Measurements from ENCODE around the gene CPSF4. TPM values are rescaled to one million over a fixed set of nuclear protein-coding genes. Genes with fewer than 3 reads are reported as not detected.
"Not testable (repeated sequence)": the region's sequence is repeated elsewhere in the genome, so short reads cannot be mapped to it uniquely, and the experiment has no call there.

The CPSF4 gene
- total RNA-seq, 1 donor from 2014 or later, result 16.3 TPM

DNA sequence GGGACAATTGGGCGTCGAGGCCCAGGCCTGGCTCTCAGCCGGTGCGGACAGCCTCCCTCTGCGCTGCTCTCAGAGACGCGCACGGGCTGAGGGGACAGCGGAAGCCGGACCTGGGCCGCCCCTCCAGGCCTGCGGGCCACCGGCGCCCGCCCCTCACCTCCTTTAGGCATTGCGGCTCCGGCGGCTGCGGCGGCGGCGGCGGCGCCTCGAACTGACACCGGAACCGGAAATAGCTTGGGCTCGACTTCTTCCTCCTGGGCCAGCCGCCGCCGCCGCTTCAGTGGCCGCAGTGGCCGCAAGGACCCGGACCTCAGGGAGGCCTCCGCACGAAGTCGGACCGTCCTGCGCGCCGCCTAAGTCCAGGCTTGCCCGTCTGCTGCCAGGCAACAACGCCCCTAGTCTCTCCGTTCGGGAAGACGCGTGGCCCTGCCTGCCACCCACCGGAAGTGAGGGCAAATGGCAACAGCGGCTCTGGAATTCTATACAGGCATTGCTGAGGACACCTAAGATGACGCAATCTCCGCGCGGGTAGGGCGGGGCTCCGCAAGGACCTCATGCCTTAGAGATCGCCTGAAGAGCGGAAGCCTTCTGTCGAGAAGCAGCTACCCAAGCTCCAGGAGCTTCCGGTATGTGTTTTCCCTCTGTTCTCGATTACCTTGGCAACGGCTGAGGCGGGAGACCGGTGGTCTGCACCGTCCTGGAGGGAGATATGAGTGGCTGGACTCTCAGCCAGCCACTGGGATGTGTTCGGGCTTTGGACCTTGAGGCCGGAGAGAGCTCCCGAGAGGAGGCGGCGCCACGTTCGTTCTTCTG, 30.2 kb upstream of the CPSF4 start, which contains the start of the genes BUD31 and PDAP1:
Gene BUD31 (plus strand): TSS at position 591 of the 813 bp plus-strand sequence. CDS start 2,124 bp downstream, outside the sequence.
Gene PDAP1 (minus strand): TSS at position 219 of the 813 bp plus-strand sequence. CDS start 49 bp downstream, at position 170.
- peak; percentile 94 to 97 for DNase-seq (ENCODE audit: low read depth in 2 of 2)

DNA sequence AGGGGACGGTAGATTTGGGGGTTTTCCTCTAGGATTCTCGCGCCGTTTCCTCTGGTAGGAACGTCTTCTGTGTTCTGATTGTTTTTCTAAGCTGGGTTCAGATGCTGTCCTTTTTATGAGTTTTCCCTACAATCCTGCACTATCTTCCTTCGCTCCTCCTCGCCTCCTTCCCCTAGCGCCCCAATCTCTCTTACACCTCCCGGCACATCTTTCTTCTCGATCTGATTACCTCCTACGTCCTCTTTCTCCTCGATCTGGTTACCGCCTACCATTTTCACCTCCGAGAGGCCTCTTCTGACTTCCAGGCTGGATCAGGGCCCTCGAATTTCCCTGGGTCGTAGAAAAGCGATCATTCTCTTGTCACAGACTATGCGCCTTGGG, 29.6 kb upstream of the CPSF4 start:
- DNase-seq (ENCODE audit: low read depth in 2 of 2), result peak; percentile 21 to 33

DNA sequence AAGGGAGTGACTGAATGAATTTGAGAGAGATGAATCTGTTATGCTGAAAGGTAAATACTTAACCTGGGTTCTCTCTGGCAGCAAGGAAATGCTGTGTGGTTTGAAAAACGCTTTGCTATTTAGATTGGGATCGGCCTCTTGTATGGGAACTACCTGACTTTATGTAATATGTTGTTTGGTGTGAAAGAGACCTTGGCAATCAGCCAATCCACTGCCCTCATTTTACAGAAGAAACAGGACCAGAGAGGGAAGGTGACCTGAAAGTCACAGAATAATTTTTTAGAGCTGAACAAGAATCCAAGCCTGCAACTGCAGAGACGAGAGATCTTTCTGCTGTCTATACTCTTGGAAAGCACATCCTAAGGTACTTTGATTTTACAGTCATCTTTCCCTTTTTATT, 28.9 kb upstream of the CPSF4 start:
- peak in 1 of 2 donors; percentile 18 for DNase-seq (ENCODE audit: low read depth in 2 of 2)

DNA sequence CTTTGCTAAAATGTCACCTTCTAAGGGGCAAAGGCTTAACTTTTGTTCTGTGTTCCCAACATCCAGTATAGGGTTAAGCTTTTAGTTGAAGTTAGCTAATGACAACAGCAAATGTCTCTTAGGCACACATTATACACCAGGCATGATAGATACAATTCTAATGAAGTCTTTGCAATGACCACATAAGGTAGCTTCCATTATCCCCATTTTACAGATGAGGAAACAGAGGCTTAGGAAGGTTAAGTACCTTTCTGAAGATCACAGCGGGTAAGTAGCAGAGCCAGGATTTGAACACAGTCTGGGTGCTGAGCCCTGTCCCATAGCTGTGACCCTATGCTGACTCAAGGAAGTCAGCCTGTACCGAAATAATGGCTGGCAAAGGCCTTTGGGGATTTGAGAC, 28.1 kb upstream of the CPSF4 start:
- no peak for DNase-seq (ENCODE audit: low read depth in 2 of 2)

DNA sequence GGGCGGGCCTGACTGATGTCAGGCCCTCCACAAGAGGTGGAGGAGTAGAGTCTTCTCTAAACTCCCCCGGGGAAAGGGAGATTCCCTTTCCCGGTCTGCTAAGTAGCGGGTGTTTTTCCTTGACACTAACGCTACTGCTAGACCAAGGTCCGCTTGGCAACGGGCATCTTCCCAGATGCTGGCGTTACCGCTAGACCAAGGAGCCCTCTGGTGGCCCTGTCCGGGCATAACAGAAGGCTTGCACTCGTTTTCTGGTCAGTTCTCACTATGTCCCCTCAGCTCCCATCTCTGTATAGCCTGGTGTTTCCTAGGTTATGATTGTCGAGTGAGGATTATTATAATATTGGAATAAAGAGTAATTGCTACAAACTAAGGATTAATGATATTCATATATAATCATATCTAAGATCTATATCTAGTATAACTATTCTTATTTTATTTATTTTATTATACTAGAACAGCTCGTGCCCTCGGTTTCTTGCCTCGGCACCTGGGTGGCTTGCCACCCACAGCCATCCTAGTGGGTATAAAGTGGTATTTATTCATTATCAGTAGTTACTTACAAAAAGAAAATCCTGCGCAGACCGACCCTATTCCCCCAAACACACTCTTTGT, 23.1 kb upstream of the CPSF4 start:
- peak; percentile 51 to 74 for DNase-seq (ENCODE audit: low read depth in 2 of 2)

DNA sequence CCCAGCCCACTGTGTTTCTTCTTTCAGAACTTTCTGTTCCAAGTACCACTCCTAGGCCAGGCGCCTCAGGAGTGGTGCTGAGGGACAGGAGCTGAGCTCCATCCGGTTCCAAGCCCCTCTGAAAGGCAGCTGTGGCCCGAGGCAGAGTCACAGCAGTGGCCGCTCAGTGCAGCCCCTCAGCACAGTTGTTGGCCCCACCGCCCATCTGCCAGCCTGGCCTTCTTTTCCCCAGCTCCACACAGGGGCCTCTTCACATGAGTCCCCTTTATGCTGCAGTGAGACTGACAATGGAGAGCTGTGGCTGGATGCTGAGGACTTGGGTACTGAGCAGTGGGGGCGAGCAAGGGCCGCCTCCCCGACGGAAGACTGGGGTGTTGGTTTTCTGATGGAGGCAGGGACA, 20.5 kb upstream of the CPSF4 start:
- DNase-seq (ENCODE audit: low read depth in 2 of 2), result no peak

DNA sequence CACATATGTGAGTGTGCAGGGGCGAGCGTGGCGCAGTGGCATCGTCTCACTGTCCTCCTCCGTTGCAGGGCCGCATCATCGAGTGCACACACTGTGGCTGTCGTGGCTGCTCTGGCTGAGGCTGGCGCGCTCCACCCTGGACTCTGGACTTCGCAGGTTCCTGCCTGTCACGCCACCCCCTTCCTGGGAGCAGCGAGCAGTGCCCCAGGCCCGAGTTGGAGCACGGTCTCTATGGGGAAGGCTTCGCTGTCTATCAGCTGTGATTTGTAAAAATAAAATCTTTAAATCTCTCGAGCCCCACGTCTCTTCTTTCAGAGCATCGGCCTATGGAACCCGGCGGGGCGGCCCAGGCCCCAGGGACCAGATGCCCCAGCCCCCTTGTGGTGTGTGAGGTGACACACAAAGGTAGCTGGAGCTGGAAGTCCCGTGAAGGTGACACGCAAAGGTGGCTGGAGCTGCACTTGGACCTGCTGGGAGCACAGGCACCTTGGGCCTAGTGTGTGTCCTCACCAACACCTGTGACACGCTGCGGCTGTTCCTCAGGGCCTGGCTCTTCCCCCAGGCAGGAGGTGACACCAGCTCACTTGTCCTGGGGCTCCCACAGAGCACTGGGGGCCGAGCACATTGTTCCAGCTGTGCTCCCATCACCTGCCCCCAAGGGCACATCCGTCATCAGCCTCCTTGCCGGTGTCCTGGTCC, 19.3 kb upstream of the CPSF4 start:
- no peak for DNase-seq (ENCODE audit: low read depth in 2 of 2)

DNA sequence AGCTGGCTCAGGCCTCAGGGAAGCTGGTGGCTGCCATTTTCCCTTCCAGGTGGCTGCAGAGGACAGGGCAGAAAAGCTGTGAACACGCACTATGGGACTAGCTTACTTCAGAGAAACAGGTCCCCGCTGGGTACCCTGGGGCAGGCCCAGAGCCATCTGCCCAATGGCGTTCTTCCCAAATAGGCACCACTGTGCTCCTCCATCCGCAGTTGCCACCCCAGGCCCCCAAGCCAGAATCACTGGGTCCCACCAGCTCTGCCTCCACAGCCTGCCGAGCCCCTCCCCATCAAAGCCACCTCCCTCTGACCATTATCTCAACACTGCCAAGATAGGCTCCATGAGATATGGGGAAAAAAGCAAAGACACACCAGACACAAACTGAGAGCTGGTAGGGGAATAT, 18.5 kb upstream of the CPSF4 start:
- no peak for DNase-seq (ENCODE audit: low read depth in 2 of 2)

DNA sequence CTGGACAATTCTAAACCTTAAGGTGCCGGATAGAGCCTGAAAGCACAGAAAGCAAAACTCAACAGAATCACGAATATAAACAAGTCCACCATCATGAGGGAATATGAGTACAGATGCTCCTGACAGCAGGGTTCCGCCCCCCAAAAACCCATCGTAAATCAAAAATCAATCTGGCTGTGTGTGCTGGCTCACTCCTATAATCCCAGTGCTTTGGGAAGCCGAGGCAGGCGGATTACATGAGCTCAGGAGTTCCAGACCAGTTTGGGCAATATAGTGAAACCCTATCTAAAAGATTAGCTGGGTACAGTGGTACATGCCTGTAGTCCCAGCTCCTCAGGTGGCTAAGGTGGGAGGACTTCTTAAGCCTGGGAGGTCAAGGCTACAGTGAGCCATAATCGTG, 17.8 kb upstream of the CPSF4 start:
- DNase-seq (ENCODE audit: low read depth in 2 of 2), result no peak

DNA sequence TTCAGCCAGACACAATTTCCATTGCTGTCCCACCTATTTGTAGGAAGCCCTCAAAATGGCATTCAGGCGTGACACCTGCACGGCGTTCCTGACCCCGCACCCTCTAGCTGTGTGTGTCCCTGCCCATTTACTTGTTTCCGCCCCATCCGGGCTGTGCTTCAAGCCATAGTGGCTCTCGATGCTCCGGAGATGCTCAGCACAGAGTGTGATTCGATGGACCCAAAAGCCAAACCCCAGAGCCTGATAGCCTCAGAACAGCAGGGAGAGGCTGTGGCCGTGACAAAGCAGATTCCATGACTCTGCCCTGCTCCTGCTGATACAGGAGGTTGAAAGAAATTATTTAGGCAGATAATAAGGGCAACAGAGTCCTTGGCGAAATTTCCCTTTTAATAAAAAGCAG, 16.6 kb upstream of the CPSF4 start:
- no peak for DNase-seq (ENCODE audit: low read depth in 2 of 2)

DNA sequence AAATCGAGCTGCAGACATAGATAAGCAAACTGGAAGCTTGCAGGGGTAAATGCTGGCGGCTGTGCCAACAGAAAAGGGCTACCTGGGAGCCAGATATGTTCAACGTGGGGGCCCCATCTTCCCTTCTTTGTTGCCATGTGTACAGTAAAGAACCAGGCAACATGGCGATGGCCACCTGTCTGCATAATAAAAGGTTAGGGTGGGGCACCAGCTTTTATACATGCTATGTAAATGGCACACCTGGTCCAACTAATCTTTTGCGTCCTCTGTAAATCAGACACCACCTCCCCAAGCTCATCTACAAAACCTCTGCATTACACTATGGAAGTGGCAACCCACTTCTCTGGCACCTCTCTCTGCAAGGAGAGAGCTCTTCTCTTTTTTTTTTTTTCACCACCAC, 16.1 kb upstream of the CPSF4 start:
- DNase-seq (ENCODE audit: low read depth in 2 of 2), result no peak

DNA sequence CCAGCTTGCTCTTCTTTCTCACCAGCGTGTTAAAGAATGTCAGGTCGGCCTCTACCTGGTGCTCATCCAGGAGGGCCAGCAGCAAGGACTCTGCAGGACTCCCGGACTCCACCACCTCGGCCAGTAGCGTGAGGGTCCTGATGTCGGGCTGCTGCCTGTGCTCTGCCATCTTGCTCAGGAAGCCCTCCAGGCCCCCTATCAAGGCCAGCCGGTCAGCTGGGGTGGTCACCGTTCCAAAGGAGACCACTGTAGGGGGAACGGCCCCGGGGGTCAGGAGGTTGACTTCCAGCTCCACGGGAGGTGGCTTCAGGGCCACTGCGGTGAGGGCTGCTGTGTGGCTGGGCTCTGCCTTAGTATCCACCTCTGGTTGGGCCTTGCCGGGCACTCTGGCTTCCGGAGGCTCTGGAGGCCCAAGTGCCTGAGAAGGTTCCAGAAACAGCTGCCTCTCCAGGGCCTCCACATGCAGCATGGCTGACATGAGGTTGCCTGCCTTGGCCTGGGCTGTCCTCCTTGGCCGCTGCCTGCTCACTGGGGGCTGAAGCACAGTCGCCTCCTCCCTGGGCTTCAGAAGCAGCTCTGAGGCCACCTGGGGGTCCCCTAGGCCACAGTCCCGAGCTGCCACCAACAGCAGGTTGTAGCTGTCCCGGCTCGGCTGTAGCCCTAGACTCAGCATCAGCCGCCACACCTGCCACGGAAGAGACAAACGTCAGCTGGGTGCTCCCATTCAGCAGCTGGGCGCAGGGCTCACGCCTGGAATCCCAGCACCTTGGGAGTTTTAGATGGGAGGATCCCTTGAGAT, 13.6 kb upstream of the CPSF4 start:
- DNase-seq (ENCODE audit: low read depth in 2 of 2), result no peak

DNA sequence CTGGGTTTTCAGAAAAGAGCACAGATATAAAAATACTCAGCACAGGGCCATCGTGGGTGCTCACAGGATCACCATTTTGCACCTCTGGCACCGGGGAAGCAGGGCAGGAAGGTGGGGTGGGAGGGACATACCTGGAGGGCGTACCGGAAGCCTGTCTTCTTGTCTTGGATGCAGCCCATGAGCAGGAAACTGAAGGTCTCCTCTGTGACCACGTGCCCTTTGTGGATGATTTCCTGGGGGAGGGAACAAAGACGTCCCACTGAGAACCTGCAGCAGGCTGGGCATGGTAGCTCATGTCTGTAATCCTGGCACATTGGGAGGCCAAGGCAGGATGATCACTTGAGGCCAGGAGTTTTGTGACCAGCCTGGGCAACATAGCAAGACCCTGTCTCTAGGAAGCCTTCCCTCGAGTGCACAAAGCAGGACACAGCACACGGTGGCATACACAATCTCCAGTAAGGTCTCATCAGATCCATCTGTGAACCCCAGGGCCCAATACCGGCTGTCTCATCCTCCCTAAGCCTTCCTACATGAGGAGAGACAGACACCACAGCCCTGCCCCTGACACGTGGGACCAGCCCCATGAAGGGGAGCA, 9.7 kb upstream of the CPSF4 start:
- DNase-seq (ENCODE audit: low read depth in 2 of 2), result no peak

DNA sequence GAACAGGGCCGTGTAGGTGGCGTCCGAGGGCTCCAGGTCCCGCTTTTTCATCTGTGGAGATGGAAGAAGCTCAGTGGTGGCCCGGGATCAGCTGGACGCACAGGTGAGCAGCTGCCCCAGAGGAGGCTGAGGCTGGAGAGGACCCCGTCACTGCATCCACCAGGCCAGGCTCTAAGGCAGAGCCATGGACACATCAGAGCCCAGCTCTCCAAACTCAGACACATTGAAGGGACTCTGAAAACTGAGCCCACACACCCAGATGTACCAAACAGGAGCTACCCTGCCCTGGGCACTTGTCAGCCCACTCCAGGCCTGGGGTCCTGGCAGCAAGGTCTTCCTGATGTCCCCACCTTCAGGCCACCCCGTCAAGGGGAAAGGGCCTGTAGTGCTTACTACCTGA, 9.0 kb upstream of the CPSF4 start:
- DNase-seq (ENCODE audit: low read depth in 2 of 2), result no peak

DNA sequence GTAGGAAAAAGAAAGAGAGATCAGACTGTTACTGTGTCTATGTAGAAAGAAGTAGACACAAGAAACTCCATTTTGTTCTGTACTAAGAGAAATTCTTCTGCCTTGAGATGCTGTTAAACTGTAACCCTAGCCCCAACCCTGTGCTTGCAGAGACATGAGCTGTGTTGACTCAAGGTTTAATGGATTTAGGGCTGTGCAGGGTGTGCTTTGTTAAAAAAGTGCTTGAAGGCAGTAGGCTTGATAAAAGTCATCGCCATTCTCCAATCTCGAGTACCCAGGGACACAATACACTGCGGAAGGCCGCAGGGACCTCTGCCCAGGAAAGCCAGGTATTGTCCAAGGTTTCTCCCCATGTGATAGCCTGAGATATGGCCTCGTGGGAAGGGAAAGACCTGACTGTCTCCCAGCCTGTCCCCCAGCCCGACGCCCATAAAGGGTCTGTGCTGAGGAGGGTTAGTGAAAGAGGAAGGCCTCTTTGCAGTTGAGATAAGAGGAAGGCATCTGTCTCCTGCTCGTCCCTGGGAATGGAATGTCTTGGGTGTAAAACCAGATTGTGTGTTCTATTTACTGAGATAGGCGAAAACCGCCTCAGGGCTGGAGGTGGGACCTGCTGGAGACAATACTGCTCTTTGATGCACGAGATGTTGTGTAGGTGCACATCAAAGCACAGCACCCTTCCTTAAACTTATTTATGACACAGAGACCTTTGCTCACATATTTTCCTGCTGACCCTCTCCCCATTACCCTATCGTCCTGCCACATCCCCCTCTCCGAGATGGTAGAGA, 6.8 kb upstream of the CPSF4 start:
- DNase-seq (ENCODE audit: low read depth in 2 of 2), result not testable (repeated sequence)

DNA sequence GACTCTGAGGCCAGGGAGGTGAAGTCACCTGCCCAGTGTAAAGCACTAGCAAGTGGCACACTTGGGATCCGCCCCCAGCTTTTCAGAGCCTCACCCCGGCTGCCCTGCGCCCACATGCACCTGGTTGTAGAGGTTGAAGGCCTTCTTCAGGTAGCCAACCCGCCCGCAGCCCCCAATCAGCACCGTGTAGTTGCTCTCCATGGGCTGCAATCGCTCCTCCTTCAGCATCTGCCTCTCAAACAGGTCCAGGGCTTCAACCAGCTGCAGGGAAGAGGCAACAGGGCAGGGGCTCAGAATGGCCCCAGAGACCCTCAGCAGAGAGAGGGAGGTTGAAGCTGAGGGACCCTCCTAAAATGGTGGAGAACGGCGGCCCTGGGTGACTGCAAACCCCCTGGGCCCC, 5.6 kb upstream of the CPSF4 start:
- DNase-seq (ENCODE audit: low read depth in 2 of 2), result no peak

DNA sequence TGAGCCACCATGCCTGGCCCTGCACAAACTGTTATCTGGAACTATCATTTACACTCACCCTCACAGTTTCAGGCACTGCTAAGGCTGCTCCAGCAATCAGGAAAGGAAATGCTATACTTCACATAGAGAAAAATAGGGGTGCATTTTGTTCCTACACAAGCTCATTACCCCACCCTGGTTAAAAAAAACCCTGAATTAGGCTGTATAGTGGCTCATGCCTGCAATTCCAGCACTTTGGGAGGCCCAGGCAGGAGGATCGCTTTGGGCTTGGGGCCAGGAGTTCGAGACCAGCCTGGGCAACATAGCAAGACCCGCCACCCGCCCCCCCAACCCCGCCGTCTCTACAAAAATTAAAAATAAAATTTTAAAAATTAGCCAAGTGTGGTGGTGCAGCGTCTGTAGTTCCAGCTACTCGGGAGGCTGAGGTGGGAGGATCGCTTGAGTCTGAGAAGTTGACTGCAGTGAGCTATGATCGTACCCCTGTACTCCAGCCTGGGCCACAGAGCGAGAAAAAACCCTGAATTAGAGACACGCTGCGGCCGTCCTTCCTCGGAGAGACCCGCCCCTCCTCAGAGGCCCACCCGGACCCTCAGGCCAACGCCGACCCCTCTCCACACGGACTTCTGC, 684 bp upstream of the CPSF4 start:
- DNase-seq (ENCODE audit: low read depth in 2 of 2), result peak in 1 of 2 donors; percentile 5

DNA sequence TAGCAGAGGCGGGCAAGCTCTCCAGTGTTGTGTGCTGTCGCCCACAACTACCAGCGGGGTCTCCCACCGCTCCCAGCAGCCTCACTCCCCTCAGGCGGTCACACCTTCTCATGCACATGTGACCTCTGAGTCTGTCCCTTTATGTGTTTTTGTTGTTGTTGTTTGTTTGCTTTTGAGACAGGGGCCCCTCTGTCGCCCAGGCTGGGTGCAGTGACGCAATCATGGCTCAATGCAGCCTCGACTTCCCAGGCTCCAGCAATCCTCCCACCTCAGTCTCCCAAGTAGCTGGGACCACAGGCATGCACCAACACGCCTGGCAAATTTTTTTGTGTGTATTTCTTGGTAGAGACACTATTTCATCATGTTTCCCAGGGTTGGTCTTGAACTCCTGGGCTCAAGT, 1.5 kb downstream of the CPSF4 start:
- no peak for DNase-seq (ENCODE audit: low read depth in 2 of 2)

DNA sequence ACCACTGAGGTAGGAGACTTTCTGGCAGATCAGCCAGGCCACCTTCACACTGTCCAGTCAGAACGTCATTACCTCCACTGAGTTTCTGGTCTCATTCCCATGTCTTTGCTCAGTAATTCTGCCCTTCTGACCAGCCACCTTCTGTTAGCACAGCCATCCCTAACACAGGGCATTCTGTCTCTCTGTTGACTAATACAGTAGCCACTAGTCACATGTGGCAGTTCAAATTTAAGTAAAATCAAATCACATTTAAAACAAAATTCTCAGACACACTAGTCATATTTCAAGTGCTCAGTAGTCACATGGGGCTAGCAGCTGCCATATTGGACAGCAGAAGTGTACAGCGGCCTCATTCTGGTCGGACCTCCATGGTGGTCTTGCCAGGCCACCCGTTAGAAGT, 7.4 kb downstream of the CPSF4 start:
- DNase-seq (ENCODE audit: low read depth in 2 of 2), result no peak

DNA sequence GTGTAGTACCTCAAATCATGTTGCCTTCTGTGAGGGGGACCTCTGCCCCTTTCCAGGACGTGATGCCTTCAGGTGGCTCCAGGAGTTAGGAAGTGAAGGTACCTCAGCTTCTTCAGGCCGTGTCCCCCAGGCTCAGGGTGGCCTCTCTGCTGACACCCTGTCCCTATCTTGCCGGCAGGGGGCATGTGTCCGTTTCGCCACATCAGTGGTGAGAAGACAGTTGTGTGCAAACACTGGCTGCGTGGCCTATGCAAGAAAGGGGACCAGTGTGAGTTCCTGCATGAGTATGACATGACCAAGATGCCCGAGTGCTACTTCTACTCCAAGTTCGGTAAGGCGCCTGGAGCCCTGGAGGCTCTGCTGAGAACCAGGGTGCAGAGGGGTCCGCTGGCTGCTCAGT, 9.2 kb downstream of the CPSF4 start:
- DNase-seq (ENCODE audit: low read depth in 2 of 2), result no peak
